SK-N-SH (cell line): Measurements from ENCODE around the gene NKX2-3. TPM values are rescaled to one million over a fixed set of nuclear protein-coding genes. Genes with fewer than 3 reads are reported as not detected.

Experiments
- CTCF ChIA-PET: fragments of 300-600, 350-600 bp; formaldehyde crosslinking; extraction: SDS; loops from one replicate; lab custom pipeline; 2021; lab: Yijun Ruan, JAX
- POLR2A ChIA-PET: fragments of 350-600 bp; sonication (Branson Sonifier 250); formaldehyde crosslinking; extraction: SDS; loops from one replicate; lab custom pipeline; 2020; ENCODE audit warnings: antibody characterized with exemption, inconsistent platforms; lab: Yijun Ruan, JAX
- DNase-seq: peaks from one replicate; pipeline ENCODE4 v3.0.0; 2012
- H2AFZ ChIP-seq: fragments of 200-600 bp; sonication (generic); 2 replicates; pipeline ENCODE4 v1.8.1; 2016; ENCODE audit warnings: antibody characterized with exemption, mild to moderate bottlenecking, low read depth
- H3F3A ChIP-seq: fragments of 200-600 bp; sonication (generic); replicated peaks from 2 replicates; pipeline ENCODE3; 2016; ENCODE audit warnings: antibody characterized with exemption, mild to moderate bottlenecking; ENCODE audit not compliant: insufficient read depth
- H3K27ac ChIP-seq, 2 experiments: fragments of 200-500 bp in 1 of 2; fragments of 200-600 bp in 1 of 2; sonication (Bioruptor generic) in 1 of 2; sonication (generic), shearing (Covaris generic) in 1 of 2; 2 replicates each; pipeline versions ENCODE4 v1.5.1 to v1.6.1; 2014 to 2016; ENCODE audit warnings: low read depth in 2 of 2, inconsistent platforms in 1 of 2, low read length in 1 of 2, mild to moderate bottlenecking in 1 of 2, mixed read lengths in 1 of 2
- H3K27me3 ChIP-seq: fragments of 200-600 bp; sonication (generic), shearing (Covaris generic); 2 replicates; pipeline ENCODE4 v1.6.1; 2016; ENCODE audit warnings: mixed run types; ENCODE audit not compliant: insufficient read depth
- H3K36me3 ChIP-seq, 2 experiments: fragments of 200-500 bp in 1 of 2; fragments of 200-600 bp in 1 of 2; sonication (Bioruptor generic) in 1 of 2; sonication (generic) in 1 of 2; replicated peaks in 1 of 2; 2 replicates each; pipeline versions ENCODE3 to v1.5.1; 2014 to 2016; ENCODE audit warnings: low read length in 1 of 2, mild to moderate bottlenecking in 1 of 2; ENCODE audit not compliant: insufficient read depth in 2 of 2, control insufficient read depth in 1 of 2
- H3K4me1 ChIP-seq, 2 experiments: fragments of 200-500 bp in 1 of 2; fragments of 200-600 bp in 1 of 2; sonication (Bioruptor generic) in 1 of 2; sonication (generic), shearing (Covaris generic) in 1 of 2; 2 replicates each; pipeline versions ENCODE4 v1.5.1 to v1.6.1; 2014 to 2016; ENCODE audit warnings: low read depth in 1 of 2, low read length in 1 of 2, mixed run types in 1 of 2; ENCODE audit not compliant: insufficient read depth in 2 of 2, control insufficient read depth in 1 of 2
- H3K4me2 ChIP-seq: fragments of 200-600 bp; sonication (generic), shearing (Covaris generic); 2 replicates; pipeline ENCODE4 v1.6.1; 2017; ENCODE audit warnings: mixed run types
- H3K4me3 ChIP-seq, 2 experiments: fragments of 200-500 bp in 1 of 2; fragments of 200-600 bp in 1 of 2; sonication (Bioruptor generic) in 1 of 2; sonication (generic), shearing (Covaris generic) in 1 of 2; 2 replicates each; pipeline versions ENCODE4 v1.5.1 to v1.8.1; 2014 to 2016; ENCODE audit warnings: low read depth in 2 of 2, inconsistent platforms in 1 of 2, low read length in 1 of 2, mild to moderate bottlenecking in 1 of 2, mixed read lengths in 1 of 2, moderate library complexity in 1 of 2
- H3K79me2 ChIP-seq: fragments of 200-600 bp; sonication (generic); 2 replicates; pipeline ENCODE4 v1.8.1; 2017; ENCODE audit warnings: mild to moderate bottlenecking; ENCODE audit not compliant: insufficient read depth
- H3K9ac ChIP-seq: fragments of 200-600 bp; sonication (generic); 2 replicates; pipeline ENCODE4 v1.6.1; 2017; ENCODE audit warnings: mixed run types
- H3K9me2 ChIP-seq: fragments of 200-600 bp; sonication (generic); 2 replicates; pipeline ENCODE4 v1.6.1; 2017; ENCODE audit warnings: mixed run types
- H3K9me3 ChIP-seq: fragments of 200-600 bp; sonication (generic); 2 replicates; pipeline ENCODE4 v1.6.1; 2017; ENCODE audit warnings: mixed run types, mild to moderate bottlenecking, moderate library complexity
- H4K20me1 ChIP-seq: fragments of 200-600 bp; sonication (generic); 2 replicates; pipeline ENCODE4 v1.6.1; 2017; ENCODE audit warnings: mild to moderate bottlenecking, mixed run types; ENCODE audit not compliant: insufficient read depth
- ELF1 ChIP-seq: IDR thresholded peaks from 2 replicates; pipeline ENCODE4 v1.4.0; 2012
- EP300 ChIP-seq, 2 experiments: IDR thresholded peaks; 2 replicates each; pipeline versions ENCODE4 v1.4.0 to v1.6.1; 2012; ENCODE audit warnings: borderline replicate concordance in 1 of 2, low read depth in 1 of 2, low read length in 1 of 2
- FOSL2 ChIP-seq: IDR thresholded peaks from 2 replicates; pipeline ENCODE4 v1.4.0; 2012; ENCODE audit warnings: low read depth, mild to moderate bottlenecking, moderate library complexity, borderline replicate concordance
- FOXJ3 ChIP-seq: sonication (generic); formaldehyde crosslinking; IDR thresholded peaks from 2 replicates; pipeline ENCODE4 v1.5.1; 2020; ENCODE audit warnings: mild to moderate bottlenecking, missing genetic modification reagents
- FOXM1 ChIP-seq: IDR thresholded peaks from 2 replicates; pipeline ENCODE4 v1.4.0; 2012; ENCODE audit warnings: low read depth, mild to moderate bottlenecking
- GABPA ChIP-seq: IDR thresholded peaks from 2 replicates; pipeline ENCODE4 v1.4.0; 2012; ENCODE audit warnings: low read depth, mild to moderate bottlenecking
- GATA2 ChIP-seq: sonication (generic); formaldehyde crosslinking; IDR thresholded peaks from 2 replicates; pipeline ENCODE4 v1.5.0; 2020; ENCODE audit warnings: mild to moderate bottlenecking, missing genetic modification reagents
- JUND ChIP-seq: IDR thresholded peaks from 2 replicates; pipeline ENCODE4 v1.4.0; 2012
- TCF12 ChIP-seq: IDR thresholded peaks from 2 replicates; pipeline ENCODE4 v1.4.0; 2012
- YY1 ChIP-seq: IDR thresholded peaks from 2 replicates; pipeline ENCODE4 v1.4.0; 2012; ENCODE audit warnings: low read depth, mild to moderate bottlenecking
- WGBS: methylation state at CpG from one replicate; pipeline ENCODE4 v1.1.6; 2017; ENCODE audit warnings: low lambda C conversion rate; 5-methylcytosine and 5-hydroxymethylcytosine counted together
- polyA plus RNA-seq, 3 experiments: library from polyadenylated mRNA; depleted of rRNA; stranded (reverse); fragments of >200 nt; gene quantifications; 2 replicates each; pipeline ENCODE4 v1.2.3, GENCODE V29; 2012
- TF ChIP-seq, protein P1 (sequence below): fragments of 150-350 bp; IDR thresholded peaks from 2 replicates; pipeline ENCODE4 v1.6.1; 2017; ENCODE audit warnings: antibody characterized with exemption, low read length, low read depth, borderline replicate concordance
- TF ChIP-seq, protein P2 (sequence below): IDR thresholded peaks from 2 replicates; pipeline ENCODE4; 2012
- TF ChIP-seq, protein P3 (sequence below): IDR thresholded peaks from 2 replicates; pipeline ENCODE4 v1.4.0; 2012; ENCODE audit warnings: low read depth, borderline replicate concordance
- TF ChIP-seq, protein P4 (sequence below): fragments of 200-600 bp; sonication (generic); IDR thresholded peaks from 2 replicates; pipeline ENCODE4 v1.6.1; 2017; ENCODE audit warnings: antibody characterized with exemption, mild to moderate bottlenecking, moderate library complexity
- TF ChIP-seq, protein P5 (sequence below): IDR thresholded peaks from 2 replicates; pipeline ENCODE4 v1.4.0; 2012; ENCODE audit warnings: low read depth, borderline replicate concordance
- TF ChIP-seq, protein P6 (sequence below): IDR thresholded peaks from 2 replicates; pipeline ENCODE4 v1.6.1; 2012; ENCODE audit warnings: mild to moderate bottlenecking, low read depth, low read length, moderate library complexity

Gene NKX2-3
- polyA plus RNA-seq (2012; rRNA removed), result not detected in 2 replicates
- polyA plus RNA-seq (2012; cell fraction: cytosol; rRNA removed), result not detected in 2 replicates
- polyA plus RNA-seq (2012; cell fraction: nucleus; rRNA removed), result not detected in 2 replicates

DNA sequence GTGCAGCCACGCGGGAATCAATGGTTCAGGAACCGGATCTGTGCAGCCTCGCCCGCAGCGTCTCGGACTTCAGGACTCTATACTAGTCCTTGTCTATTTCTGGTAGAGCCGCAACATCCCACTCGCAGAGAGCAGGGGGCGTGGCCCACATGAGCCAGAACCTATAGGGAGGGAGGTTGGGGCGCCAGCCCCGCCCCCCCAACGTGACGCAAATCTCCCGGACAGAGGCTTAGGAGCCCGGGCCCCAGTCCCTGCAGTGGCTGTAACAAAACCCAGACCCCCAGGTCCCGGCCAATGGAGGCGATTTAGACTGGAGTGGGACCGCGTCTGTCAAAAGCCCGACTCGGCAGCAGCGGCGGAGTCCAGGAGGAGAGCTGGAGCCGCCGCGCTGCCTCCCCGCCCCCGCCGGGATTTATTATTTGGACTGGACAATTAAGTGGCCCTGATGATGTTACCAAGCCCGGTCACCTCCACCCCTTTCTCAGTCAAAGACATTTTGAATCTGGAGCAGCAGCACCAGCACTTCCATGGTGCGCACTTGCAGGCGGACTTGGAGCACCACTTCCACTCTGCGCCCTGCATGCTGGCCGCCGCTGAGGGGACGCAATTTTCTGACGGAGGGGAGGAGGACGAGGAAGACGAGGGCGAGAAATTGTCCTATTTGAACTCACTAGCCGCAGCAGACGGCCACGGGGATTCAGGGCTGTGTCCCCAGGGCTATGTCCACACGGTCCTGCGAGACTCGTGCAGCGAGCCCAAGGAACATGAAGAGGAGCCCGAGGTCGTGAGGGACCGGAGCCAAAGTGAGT lies at the start of gene NKX2-3:
NKX2-3 (plus strand) TSS at position 256 of the 809 bp plus-strand sequence; CDS start at position 446, 190 bp downstream.
- no peaks in the 10 kb centered on the region for H3K9me3 ChIP-seq
- no peak within 1 kb of the TSS for H2AFZ ChIP-seq
- H3K27ac ChIP-seq, result no peak within 1 kb of the TSS
- H3F3A ChIP-seq, result no peaks in the 10 kb centered on the region
- ChIA-PET CTCF (interaction anchor here (0.7 kb wide), 1 partner anchor 79 kb away, joined by 4 read pairs; no protein-coding TSS in a partner anchor), POLR2A (no interaction called here)
- H3K9ac ChIP-seq, result no peak within 1 kb of the TSS
- no peaks in the 10 kb centered on the region for H3K9me2 ChIP-seq
- H3K27me3 ChIP-seq, result peaks cover 96% of the 10 kb centered on the region
- no peaks in the 10 kb centered on the region; a peak in 1 of 4 replicates for H3K4me1 ChIP-seq
- DNase-seq, result peak; percentile 84
- TF ChIP-seq, protein P1, sequence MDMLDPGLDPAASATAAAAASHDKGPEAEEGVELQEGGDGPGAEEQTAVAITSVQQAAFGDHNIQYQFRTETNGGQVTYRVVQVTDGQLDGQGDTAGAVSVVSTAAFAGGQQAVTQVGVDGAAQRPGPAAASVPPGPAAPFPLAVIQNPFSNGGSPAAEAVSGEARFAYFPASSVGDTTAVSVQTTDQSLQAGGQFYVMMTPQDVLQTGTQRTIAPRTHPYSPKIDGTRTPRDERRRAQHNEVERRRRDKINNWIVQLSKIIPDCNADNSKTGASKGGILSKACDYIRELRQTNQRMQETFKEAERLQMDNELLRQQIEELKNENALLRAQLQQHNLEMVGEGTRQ, result no peak
- no peak for TF ChIP-seq EP300 (IDR thresholded peaks at IDR 0.05; ENCODE audit: borderline replicate concordance in 1 of 2, low read depth in 1 of 2, low read length in 1 of 2)
- TF ChIP-seq JUND, result no peak
- TF ChIP-seq, protein P2, sequence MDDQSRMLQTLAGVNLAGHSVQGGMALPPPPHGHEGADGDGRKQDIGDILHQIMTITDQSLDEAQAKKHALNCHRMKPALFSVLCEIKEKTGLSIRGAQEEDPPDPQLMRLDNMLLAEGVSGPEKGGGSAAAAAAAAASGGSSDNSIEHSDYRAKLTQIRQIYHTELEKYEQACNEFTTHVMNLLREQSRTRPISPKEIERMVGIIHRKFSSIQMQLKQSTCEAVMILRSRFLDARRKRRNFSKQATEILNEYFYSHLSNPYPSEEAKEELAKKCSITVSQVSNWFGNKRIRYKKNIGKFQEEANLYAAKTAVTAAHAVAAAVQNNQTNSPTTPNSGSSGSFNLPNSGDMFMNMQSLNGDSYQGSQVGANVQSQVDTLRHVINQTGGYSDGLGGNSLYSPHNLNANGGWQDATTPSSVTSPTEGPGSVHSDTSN, result no peak
- no peak for TF ChIP-seq GABPA
- TF ChIP-seq FOSL2, result no peak
- TF ChIP-seq, protein P3, sequence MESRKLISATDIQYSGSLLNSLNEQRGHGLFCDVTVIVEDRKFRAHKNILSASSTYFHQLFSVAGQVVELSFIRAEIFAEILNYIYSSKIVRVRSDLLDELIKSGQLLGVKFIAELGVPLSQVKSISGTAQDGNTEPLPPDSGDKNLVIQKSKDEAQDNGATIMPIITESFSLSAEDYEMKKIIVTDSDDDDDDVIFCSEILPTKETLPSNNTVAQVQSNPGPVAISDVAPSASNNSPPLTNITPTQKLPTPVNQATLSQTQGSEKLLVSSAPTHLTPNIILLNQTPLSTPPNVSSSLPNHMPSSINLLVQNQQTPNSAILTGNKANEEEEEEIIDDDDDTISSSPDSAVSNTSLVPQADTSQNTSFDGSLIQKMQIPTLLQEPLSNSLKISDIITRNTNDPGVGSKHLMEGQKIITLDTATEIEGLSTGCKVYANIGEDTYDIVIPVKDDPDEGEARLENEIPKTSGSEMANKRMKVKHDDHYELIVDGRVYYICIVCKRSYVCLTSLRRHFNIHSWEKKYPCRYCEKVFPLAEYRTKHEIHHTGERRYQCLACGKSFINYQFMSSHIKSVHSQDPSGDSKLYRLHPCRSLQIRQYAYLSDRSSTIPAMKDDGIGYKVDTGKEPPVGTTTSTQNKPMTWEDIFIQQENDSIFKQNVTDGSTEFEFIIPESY, result no peak
- TF ChIP-seq YY1, result no peak
- no peak for TF ChIP-seq FOXJ3 (CRISPR knock-in tag)
- no peak for TF ChIP-seq ELF1
- TF ChIP-seq GATA2 (CRISPR knock-in tag), result no peak
- TF ChIP-seq, protein P4, sequence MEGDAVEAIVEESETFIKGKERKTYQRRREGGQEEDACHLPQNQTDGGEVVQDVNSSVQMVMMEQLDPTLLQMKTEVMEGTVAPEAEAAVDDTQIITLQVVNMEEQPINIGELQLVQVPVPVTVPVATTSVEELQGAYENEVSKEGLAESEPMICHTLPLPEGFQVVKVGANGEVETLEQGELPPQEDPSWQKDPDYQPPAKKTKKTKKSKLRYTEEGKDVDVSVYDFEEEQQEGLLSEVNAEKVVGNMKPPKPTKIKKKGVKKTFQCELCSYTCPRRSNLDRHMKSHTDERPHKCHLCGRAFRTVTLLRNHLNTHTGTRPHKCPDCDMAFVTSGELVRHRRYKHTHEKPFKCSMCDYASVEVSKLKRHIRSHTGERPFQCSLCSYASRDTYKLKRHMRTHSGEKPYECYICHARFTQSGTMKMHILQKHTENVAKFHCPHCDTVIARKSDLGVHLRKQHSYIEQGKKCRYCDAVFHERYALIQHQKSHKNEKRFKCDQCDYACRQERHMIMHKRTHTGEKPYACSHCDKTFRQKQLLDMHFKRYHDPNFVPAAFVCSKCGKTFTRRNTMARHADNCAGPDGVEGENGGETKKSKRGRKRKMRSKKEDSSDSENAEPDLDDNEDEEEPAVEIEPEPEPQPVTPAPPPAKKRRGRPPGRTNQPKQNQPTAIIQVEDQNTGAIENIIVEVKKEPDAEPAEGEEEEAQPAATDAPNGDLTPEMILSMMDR, result no peak
- TF ChIP-seq, protein P5, sequence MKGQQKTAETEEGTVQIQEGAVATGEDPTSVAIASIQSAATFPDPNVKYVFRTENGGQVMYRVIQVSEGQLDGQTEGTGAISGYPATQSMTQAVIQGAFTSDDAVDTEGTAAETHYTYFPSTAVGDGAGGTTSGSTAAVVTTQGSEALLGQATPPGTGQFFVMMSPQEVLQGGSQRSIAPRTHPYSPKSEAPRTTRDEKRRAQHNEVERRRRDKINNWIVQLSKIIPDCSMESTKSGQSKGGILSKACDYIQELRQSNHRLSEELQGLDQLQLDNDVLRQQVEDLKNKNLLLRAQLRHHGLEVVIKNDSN, result no peak
- TF ChIP-seq TCF12, result no peak
- TF ChIP-seq, protein P6, sequence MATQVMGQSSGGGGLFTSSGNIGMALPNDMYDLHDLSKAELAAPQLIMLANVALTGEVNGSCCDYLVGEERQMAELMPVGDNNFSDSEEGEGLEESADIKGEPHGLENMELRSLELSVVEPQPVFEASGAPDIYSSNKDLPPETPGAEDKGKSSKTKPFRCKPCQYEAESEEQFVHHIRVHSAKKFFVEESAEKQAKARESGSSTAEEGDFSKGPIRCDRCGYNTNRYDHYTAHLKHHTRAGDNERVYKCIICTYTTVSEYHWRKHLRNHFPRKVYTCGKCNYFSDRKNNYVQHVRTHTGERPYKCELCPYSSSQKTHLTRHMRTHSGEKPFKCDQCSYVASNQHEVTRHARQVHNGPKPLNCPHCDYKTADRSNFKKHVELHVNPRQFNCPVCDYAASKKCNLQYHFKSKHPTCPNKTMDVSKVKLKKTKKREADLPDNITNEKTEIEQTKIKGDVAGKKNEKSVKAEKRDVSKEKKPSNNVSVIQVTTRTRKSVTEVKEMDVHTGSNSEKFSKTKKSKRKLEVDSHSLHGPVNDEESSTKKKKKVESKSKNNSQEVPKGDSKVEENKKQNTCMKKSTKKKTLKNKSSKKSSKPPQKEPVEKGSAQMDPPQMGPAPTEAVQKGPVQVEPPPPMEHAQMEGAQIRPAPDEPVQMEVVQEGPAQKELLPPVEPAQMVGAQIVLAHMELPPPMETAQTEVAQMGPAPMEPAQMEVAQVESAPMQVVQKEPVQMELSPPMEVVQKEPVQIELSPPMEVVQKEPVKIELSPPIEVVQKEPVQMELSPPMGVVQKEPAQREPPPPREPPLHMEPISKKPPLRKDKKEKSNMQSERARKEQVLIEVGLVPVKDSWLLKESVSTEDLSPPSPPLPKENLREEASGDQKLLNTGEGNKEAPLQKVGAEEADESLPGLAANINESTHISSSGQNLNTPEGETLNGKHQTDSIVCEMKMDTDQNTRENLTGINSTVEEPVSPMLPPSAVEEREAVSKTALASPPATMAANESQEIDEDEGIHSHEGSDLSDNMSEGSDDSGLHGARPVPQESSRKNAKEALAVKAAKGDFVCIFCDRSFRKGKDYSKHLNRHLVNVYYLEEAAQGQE, result no peak
- no peak for TF ChIP-seq FOXM1
- H3K36me3 ChIP-seq, result no peaks in the 10 kb centered on the region
- no peaks in the 10 kb centered on the region for H3K79me2 ChIP-seq
- H3K4me3 ChIP-seq, result peak within 1 kb of the TSS in 1 of 2 experiments; percentile 14; a peak in 1 of 4 replicates
- H3K4me2 ChIP-seq, result peak within 1 kb of the TSS; percentile 33; the same call in 1 of the 2 replicates
- 5% methylated on average over 21 of the region's 51 CpGs for WGBS
- H4K20me1 ChIP-seq, result peaks cover 16% of the 10 kb centered on the region; the same call in 1 of the 2 replicates
